GM06990 (cell line): Measurements from ENCODE around the gene SUMF2.
"Not testable (repeated sequence)": the region's sequence is repeated elsewhere in the genome, so short reads cannot be mapped to it uniquely, and the experiment has no call there.

Experiments used
- DNase-seq: peaks from one replicate; pipeline ENCODE4 v3.0.0-alpha.2; 2011; ENCODE audit not compliant: insufficient read length; ENCODE audit errors: extremely low read depth
- H3K27me3 ChIP-seq: replicated peaks from 2 replicates; pipeline ENCODE4 v1.6.0; 2011; ENCODE audit warnings: low read length; ENCODE audit not compliant: control insufficient read depth, insufficient read depth
- H3K36me3 ChIP-seq: 2 replicates; pipeline ENCODE4 v1.5.1; 2011; ENCODE audit warnings: low read length; ENCODE audit not compliant: control insufficient read depth, insufficient read depth
- H3K4me3 ChIP-seq: replicated peaks from 2 replicates; pipeline ENCODE4 v1.5.1; 2011; ENCODE audit warnings: low read depth, mild to moderate bottlenecking, control low read depth, low read length
- CTCF ChIP-seq: IDR thresholded peaks from 2 replicates; pipeline ENCODE4 v1.5.1; 2011; ENCODE audit warnings: low read length, control low read depth, mild to moderate bottlenecking, inconsistent platforms; ENCODE audit not compliant: insufficient read depth, poor library complexity, severe bottlenecking

Gene SUMF2

GRCh38 chr7:56030340-56030739, 33.7 kb upstream of the SUMF2 start:
- Histone ChIP-seq H3K27me3 (no peaks in the 10 kb centered on the region), H3K36me3 (peaks cover 4% of the 10 kb centered on the region), H3K4me3 (no peak overlapping the region)
- TF ChIP-seq CTCF = no peak
- no peak for DNase-seq

DNA sequence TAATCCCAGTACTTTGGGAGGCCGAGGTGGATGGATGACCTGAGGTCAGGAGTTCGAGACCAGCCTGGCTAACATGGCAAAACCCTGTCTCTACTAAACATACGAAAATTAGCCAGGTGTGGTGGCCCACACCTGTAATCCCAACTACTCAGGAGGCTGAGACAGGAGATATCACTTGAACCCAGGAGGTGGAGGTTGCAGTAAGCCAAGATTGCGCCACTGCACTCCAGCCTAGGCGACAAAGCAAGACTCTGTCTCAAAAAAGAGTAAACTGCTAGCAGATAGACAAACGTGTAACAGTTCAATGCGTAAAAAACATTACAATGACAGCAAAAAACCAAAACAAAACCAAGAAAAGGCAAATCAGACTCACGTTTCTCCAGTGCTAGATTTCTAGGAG, 32.5 kb upstream of the SUMF2 start:
- H3K4me3 ChIP-seq, H3K27me3 ChIP-seq, DNase-seq, H3K36me3 ChIP-seq: not testable (repeated sequence)

DNA sequence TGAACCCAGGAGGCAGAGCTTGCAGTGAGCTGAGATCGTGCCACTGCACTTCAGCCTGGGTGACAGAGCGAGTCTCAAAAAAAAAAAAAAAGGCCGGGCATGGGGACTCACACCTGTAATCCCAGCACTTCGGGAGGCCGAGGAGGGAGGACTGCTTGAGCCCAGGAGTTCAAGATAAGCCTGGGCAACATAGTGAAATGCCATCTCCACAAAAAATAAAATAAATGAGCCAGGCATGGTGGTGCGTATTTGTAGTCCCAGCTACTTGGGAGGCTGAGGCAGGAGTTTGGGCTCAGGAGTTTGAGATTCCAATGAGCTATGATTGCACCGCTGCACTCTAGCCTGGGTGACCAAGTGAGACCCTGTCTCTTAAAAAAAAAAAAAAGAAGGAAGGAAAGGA, 31.5 kb upstream of the SUMF2 start:
- not testable (repeated sequence) for H3K27me3 ChIP-seq, H3K36me3 ChIP-seq, DNase-seq, H3K4me3 ChIP-seq

DNA sequence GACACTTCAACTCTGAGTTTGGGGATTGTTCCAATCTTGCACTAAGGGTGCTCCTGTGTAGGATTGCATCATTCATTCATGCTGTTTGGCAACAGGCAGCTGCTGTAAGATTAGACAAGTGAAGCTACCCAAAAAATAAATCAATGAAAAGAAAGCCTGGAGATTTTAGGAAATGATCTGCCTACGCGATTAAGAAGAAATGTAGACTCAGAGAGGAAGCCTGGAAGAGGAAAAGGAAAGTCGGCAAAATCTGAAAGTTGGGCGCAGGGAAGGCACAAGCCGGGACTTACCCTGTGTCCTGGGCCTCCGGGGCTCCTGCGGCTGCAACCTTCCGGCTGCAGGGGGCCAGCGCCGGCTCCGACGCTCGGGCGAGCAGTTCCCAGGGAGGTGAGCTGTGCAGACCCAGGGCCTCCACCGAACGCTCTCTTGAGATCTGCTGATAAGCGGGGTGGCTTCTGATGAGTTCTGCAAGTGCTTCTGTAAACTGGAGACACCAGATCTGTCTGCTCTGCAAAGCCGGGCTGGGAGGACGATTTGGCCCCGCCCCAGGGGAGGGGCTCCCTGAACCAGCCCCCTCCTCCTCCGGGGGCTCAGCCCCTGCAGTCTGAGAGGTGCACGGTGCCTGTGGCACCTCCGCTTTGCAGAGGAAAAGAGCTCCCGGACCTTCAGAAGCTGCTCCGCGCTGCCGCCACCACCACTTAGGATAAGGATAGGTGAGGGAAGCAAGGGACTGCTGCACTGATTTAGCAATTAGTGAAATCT, 30.2 kb upstream of the SUMF2 start:
- Histone ChIP-seq H3K4me3 (peak overlapping the region; percentile 66), H3K27me3 (no peaks in the 10 kb centered on the region), H3K36me3 (no peaks in the 10 kb centered on the region; the same call in none of the 2 replicates)
- TF ChIP-seq CTCF = peak; percentile 44
- DNase-seq = peak; percentile 89

DNA sequence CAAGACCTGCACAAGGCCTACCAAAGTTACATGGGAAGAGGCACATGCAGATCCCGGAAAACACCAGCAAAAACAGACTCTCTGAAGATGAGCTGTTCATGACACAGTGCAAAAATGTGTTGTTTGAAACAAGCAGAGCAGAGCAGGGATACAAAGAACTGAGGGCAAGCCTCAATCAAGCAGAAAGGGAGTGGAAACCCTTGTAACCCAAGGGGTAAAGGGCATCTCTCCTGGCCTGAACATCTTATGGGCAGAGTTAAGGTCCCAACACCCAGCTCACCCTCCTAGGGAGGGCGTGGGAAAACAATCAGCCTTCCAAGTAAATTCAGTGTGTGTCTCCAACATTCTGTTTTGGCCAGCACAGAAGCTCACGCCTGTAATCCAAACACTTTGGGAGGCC, 23.4 kb upstream of the SUMF2 start:
- Histone ChIP-seq H3K36me3 (peaks cover 4% of the 10 kb centered on the region; the same call in 1 of the 2 replicates), H3K4me3 (no peak overlapping the region), H3K27me3 (no peaks in the 10 kb centered on the region)
- no peak for TF ChIP-seq CTCF
- no peak for DNase-seq

- H3K27me3 ChIP-seq, H3K36me3 ChIP-seq, H3K4me3 ChIP-seq, DNase-seq: not testable (repeated sequence)
Observed at GRCh38 chr7:56045758-56046157, 18.3 kb upstream of the SUMF2 start.

- DNase-seq = no peak
- Histone ChIP-seq H3K4me3 (no peak overlapping the region), H3K27me3 (no peaks in the 10 kb centered on the region), H3K36me3 (peaks cover 4% of the 10 kb centered on the region; the same call in 1 of the 2 replicates)
- TF ChIP-seq CTCF = no peak
Observed at GRCh38 chr7:56046721-56047445, 17.2 kb upstream of the SUMF2 start.

DNA sequence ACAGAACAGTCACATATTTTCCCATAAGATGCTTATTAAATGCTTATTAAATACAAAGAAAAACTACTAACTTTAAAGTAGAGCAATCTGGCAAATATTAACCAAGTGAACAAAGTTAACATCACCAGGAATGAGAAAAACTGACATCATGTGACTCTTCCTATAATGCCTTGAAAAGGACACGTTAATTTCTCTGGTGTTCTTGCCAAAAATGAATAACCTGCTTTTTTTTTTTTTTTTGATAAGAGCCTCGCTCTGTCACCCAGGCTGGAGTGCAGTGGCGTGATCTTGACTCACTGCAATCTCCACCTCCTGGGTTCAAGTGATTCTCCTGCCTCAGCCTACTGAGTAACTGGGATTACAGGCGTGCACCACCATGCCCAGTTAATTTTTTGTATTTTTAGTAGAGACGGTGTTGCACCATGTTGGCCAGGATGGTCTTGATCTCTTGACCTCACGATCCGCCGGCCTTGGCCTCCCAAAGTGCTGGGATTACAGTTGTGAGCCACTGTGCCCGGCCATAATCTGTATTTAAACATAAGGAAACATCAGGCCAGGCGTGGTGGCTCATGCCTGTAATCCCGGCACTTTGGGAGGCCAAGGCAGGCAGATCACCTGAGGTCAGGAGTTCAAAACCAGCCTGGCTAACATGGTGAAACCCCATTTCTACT, 16.5 kb upstream of the SUMF2 start:
- DNase-seq, H3K36me3 ChIP-seq, H3K4me3 ChIP-seq, H3K27me3 ChIP-seq: not testable (repeated sequence)
